HG03045 (cell line): ENCODE results near the gene IL13RA2.

Source experiments
- ATAC-seq: cut with Tn5 transposase; IDR thresholded peaks from one replicate; pipeline ENCODE4 v1.9.1; 2021; ENCODE audit warnings: mild to moderate bottlenecking, moderate library complexity; ENCODE audit not compliant: unreplicated experiment

Gene IL13RA2

DNA sequence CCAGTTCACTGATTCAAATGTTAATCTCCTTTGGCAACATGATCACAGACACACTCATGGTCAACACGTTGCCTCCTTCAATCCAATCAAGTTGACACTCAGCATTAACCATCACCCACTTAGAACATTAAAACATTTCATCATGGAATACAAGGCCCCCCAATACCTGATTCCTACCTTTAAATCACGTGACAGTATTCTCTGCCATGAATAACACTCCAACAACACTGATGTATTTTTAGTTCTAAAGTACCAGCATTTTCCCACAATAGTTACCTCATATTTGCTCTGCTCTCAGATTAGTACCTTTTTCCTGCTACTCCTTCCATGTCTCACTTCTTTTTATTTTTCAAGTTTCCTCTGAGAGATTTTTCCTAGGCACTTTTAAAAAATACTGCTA lies 19.6 kb downstream of the IL13RA2 start:
- no peak for ATAC-seq

- no peak for ATAC-seq
These were observed 31.3 kb downstream of the IL13RA2 start for GRCh38 chrX:114985967-114986592.

- no peak for ATAC-seq
These were observed 41.1 kb downstream of the IL13RA2 start for GRCh38 chrX:114976292-114976691.

- ATAC-seq, result no peak
These were observed 44.4 kb downstream of the IL13RA2 start for GRCh38 chrX:114973013-114973412.

GRCh38 chrX:114970806-114971205 lies 46.6 kb downstream of the IL13RA2 start:
- no peak for ATAC-seq

- no peak for ATAC-seq
These were observed 53.0 kb downstream of the IL13RA2 start for GRCh38 chrX:114964374-114964773.

DNA sequence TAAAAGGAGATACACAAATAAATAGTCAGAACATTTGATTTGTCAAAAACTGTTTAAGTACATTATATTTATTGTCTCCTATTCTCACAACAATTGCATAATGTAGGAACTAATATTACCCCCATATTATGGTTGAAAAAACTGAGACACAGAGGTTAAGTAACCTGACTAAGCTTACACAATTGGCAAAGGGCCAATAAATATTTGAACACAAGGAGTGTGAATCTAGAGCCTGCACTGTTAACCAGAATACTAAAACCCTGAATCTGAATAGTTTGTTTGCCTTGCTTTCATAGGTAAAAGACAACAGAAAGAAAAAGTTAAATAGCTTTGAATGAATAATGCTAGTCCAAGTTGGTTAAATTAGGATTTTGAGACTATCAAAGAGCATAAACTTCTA lies 55.2 kb downstream of the IL13RA2 start:
- no peak for ATAC-seq

DNA sequence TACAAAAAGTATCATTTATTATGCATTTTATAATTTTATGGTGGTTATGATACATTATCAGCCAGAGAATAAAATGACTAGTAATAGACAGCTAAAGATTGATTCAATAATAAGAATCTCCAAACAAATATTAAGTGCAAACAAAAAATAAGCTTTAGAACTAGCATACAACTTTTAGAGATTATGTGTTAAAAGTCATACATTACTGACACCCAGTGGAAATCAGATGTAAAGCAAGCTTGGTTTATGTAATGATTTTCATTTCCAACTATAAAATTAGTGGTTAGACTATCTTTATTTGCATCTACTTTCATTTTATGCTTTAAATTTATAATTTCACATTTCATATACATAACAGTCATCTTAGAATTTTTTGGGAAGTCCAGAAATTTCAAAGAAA lies 57.7 kb downstream of the IL13RA2 start:
- ATAC-seq, result no peak
